Measurements from ENCODE around the gene MAGEA1.
"Not testable (repeated sequence)": the region's sequence is repeated elsewhere in the genome, so short reads cannot be mapped to it uniquely, and the experiment has no call there.

MAGEA1 gene, protein sequence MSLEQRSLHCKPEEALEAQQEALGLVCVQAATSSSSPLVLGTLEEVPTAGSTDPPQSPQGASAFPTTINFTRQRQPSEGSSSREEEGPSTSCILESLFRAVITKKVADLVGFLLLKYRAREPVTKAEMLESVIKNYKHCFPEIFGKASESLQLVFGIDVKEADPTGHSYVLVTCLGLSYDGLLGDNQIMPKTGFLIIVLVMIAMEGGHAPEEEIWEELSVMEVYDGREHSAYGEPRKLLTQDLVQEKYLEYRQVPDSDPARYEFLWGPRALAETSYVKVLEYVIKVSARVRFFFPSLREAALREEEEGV

DNA sequence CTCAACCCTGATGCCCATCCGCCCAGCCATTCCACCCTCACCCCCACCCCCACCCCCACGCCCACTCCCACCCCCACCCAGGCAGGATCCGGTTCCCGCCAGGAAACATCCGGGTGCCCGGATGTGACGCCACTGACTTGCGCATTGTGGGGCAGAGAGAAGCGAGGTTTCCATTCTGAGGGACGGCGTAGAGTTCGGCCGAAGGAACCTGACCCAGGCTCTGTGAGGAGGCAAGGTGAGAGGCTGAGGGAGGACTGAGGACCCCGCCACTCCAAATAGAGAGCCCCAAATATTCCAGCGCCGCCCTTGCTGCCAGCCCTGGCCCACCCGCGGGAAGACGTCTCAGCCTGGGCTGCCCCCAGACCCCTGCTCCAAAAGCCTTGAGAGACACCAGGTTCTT, at the start of gene MAGEA1:
MAGEA1 (plus strand) TSS at position 154 of the 400 bp plus-strand sequence. CDS start 3,106 bp downstream, outside the sequence.
- DNase-seq (ENCODE audit: low read depth, low spot score) = no peak

DNA sequence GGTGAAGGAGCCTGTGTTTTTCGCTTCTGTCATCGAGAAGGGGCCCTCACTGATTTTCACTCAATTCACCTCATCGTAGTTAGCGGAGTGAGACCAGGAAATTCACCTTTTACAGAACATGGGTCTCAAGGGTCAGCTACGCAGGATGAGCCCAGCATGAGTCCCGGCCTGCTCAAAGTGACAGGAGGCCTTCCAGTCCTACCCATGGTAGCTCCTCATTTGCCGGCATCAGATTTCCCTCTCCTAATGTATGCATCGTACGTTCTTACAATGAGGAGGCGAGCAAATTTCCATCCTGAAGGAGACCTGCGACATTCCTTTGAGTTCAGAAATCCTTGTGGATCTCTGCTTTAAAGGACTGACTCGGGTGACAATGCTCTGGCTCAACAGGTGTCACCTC, 46.2 kb upstream of the MAGEA1 start:
- DNase-seq (ENCODE audit: low read depth, low spot score) = not testable (repeated sequence)

DNA sequence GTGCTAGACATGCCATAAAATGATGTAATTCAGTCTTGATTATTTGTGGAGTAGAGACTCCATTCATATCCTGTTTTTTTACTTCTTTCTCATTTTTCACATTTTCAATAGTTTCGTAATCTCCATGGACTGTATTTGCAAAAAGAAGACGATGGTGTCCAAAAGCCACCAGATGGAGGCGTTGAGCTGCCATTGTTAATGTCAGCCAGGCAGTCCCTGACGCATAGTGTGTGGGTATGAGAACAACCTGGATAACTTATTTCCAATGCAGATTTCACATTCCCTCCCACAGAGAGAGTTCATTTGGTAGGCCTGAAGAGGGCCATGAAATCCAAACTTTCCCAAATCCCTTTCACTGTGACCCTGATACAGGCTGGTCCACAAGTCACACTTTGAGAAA, 40.0 kb upstream of the MAGEA1 start:
- DNase-seq (ENCODE audit: low read depth, low spot score) = not testable (repeated sequence)

DNA sequence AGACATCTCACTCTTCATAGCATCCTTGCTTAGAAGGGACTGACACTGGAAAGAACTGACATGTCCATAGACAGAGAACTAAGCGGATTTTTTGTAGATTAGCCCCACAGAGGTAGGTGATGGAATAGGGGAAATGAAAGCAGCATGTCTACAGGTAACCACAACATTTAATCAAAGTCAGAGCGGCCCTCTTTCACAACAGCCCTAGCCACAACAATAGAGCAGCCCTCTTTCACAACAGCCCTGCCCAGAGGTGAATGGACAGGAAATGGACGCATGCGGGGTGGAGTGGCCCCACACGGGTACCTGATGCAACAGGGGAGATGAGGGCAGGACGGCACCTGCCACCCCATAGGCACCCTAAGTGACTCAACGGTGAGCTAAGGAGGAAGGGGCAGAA, 32.8 kb upstream of the MAGEA1 start:
- DNase-seq (ENCODE audit: low read depth, low spot score) = not testable (repeated sequence)

DNA sequence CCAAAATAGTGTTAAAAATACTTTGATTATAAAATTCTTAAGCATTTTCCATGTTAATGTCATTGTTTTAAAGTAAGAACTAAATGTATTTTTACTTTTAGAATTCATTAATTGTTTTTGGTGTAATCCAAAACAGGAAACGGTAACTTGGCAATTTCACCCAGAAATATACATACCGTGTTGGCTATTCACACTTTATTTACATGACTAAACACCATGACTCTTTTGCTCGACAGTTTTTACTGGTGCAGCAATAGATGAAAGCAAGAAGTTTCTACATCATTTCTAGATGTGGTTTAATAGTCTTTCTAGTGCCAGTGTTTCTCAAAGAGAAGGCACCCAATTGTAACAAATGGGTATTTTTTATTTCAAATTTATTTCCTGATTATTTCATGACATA, 25.6 kb upstream of the MAGEA1 start:
- no peak for DNase-seq (ENCODE audit: low read depth, low spot score)

DNA sequence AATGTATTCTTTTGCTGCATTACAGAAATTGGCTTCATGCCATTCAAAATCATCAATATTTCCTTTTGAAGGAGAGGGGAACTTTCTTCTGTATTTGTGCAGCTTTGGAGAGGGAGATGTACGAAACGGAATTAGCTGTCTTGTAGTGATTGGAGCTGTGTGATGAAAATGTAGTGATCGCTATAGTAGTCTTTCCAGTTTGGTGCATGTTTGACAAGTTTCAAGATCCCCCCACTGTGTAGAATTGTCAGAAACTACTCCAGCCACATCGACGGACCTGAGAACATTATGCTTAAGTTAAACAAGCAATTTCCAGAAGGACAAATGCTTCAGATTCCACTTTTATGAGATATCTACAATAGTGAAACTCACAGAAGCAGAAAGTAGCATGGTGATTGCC, 21.6 kb upstream of the MAGEA1 start:
- DNase-seq (ENCODE audit: low read depth, low spot score) = no peak

DNA sequence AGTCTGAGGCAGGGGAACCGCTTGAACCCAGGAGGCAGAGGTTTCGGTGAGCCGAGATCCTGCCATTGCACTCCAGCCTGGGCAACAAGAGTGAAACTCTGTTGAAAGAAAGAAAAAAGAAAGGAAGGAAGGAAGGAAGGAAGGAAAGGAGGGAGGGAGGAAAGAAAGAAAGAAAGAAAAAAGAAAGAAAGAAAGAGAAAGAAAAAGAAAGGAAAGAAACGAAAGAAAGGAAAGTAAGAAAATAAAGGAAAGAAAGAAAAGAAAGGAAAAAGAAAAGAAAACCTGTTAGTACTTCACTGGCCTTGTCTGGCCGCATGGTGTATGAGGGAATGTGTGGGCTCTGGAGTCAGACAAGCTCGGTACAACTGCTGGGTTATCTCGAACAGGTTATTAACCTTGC, 20.8 kb upstream of the MAGEA1 start:
- DNase-seq (ENCODE audit: low read depth, low spot score) = no peak

DNA sequence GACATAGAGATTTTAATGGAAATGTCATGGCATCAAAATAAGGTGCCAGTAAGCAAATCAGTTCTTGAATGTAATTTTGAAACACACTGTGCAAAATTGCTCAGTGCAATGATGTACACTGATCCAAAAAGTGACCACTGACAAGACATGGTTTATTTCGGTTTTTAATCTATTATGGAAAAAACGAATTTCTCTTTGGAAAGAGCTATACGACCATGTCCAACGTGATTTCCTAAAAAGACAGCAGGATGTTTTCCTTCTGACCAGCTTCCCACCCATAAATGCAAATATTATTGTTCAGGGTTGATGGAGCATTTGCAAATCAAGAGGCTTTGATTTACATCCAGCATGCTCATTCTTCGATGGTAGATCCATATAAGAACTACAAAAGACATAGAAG, 17.1 kb upstream of the MAGEA1 start:
- no peak for DNase-seq (ENCODE audit: low read depth, low spot score)

DNA sequence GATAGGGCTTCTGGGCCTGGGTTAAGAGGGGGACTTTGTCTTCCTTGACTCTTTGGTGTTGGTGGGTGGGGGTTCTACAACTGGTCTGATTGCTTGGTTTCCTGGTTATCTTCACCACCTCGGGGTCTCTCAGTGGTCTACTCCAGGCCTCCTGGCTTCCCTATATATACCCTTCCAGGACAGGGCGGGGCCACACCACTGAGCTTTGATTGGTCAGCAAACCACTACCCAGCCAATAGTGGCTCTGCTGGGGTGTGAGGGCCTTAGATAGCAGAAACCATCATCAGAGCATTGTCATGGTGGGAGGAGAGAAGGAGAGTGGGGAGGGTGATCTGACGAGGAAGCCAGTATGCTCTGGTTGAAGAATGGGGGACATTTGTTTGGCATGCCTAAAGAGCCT, 14.4 kb upstream of the MAGEA1 start:
- no peak for DNase-seq (ENCODE audit: low read depth, low spot score)

DNA sequence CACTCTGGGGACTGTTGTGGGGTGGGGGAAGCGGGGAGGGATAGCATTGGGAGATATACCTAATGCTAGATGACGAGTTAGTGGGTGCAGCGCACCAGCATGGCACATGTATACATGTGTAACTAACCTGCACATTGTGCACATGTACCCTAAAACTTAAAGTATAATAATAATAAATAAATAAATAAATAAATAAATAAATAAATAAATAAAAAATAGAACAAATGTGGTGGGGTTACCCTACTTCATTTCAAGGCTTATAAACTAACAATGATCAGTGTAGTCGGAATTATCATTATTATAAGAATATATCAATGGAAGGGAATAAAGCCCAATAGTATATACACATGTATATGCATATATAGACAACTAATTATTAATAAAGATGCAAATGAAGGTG, 10.7 kb upstream of the MAGEA1 start:
- DNase-seq (ENCODE audit: low read depth, low spot score) = not testable (repeated sequence)

DNA sequence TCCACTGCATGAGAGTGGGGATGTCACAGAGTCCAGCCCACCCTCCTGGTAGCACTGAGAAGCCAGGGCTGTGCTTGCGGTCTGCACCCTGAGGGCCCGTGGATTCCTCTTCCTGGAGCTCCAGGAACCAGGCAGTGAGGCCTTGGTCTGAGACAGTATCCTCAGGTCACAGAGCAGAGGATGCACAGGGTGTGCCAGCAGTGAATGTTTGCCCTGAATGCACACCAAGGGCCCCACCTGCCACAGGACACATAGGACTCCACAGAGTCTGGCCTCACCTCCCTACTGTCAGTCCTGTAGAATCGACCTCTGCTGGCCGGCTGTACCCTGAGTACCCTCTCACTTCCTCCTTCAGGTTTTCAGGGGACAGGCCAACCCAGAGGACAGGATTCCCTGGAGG, 2.7 kb downstream of the MAGEA1 start:
- DNase-seq (ENCODE audit: low read depth, low spot score) = no peak

DNA sequence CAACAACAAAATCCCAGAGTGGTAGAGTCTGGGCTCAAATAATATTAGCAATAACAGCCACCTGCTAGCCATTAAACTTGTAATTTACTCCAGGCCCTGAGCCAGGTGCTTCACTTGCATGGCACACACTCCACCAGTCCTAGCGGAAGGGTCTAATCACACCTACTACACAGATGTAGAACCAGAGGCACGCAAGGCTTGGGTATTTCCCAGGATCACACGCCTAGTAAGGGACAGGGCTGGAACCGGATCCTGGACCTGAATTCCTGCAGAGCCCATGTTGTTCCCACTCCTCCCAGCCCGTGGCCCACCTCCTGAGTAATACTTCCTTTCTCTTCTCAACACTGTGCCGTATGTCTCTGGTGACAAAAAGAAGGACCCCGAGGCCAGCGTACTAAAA, 5.7 kb downstream of the MAGEA1 start:
- DNase-seq (ENCODE audit: low read depth, low spot score) = no peak

DNA sequence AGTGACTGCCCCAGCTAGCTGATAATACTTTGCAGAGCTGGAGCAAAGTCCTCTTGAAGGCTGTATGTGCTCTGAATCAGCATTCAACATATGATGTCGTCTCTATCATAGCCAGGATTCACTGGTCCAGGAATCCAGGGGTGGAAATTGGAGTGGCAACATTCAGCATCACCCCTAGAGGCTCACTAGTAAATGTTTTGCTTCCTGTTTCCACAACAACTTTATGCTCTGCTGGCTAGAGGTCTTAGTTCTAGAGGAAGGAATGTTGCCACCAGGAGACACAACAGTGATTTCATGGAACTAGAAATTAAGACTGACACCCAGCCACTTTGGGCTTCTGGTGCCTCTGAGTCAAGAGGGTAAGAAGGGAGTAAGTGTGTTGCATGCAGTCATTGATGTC, 11.3 kb downstream of the MAGEA1 start:
- no peak for DNase-seq (ENCODE audit: low read depth, low spot score)

DNA sequence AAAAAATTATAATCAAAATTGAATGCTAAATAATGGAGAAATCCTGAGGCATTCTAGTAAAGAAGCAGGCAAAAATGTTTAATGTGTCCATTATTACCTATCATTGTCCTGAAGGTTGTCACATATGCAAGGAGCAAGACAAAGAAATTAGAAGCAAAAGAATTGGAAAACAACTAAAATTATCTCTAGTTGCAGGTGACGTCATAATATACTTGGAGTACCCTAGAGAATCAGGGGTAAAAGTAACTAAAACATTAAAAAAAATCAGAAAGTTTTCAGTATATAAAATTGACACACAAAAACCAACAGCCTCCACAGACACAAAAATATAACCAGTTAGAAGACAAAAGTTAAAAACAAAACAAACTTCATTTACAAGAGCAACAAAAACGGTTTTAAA, 21.4 kb downstream of the MAGEA1 start:
- no peak for DNase-seq (ENCODE audit: low read depth, low spot score)

DNA sequence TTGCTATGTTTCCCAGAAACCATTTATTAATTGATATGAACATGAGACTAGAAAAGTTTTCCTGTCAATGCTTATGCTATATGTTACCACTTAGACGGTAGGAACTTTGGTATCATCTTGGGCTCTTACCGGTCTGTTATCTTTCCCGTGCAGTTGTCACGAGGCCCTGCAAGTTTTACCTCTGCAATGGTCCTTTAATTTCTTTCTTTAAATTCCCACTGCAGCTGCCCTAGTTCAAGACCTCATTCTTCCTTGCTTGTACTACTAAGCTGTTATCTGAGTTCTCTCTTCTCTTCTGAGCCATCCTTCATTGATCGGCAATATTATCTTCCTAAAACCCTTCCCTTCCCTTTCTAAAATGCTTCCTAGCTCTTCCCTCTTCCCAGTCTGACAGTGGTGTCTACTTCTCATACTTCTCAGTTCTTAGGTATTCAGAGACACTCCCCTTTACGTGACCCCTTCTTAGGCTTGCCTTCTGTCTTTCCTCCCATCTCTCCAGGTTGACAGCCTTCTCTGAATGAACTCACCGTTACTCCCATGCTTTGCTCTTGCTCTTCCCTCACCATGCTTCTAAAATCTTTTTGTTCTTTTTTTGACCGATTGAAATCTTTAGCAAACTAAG, 27.5 kb downstream of the MAGEA1 start:
- DNase-seq (ENCODE audit: low read depth, low spot score) = no peak

DNA sequence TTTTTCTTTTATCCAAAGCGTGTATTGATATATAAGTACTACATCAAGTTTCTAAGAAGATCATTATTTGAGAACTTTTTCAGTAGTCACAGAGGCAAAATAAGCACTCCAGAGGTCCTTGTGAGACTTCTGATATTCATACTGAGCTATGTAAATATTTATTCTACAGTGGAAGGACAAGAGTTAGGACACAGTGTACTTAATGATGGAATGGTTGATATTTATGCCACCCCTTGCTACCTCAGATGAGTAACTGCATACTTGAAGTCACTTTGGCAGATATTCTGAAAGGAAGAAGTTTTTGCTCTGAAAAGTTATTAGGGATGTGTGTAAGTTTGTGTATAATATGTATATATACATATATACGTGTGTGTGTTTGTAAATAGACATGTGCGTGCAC, 30.3 kb downstream of the MAGEA1 start:
- DNase-seq (ENCODE audit: low read depth, low spot score) = no peak

DNA sequence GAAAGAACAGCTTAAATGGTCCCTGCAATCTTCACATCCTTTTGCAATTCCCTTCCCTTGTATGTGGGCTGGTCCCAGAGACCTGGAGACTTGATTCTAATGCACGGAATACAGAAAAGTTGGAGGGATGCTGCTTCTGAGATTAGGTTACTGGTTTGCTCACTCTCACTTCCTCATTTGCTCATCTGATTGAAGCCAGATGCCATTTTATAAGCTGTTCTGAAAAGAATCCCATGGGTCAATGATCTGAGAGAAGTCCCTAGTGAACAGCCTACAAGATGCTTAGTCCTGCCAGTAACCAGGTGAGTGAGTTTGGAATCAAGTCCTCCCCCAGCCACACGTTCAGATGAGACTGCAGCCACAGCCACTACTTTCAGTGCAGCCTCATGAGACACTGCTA, 35.9 kb downstream of the MAGEA1 start:
- no peak for DNase-seq (ENCODE audit: low read depth, low spot score)

DNA sequence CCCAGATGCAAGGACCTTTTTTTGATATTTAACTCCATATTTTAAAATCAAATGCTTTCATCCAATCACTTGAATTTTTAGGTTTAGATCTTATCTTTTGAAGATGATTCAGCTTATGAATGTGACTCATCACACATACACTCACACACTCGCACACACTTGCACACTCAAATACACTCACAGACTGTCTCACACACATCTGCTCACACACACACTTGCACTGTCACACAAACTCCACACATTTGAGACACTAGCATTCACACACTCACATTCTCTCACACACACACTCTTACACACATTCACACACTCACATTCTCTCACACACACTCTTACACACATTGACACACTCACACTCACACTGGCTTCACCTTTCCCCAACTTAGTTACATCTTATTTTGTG, 37.8 kb downstream of the MAGEA1 start:
- no peak for DNase-seq (ENCODE audit: low read depth, low spot score)

DNA sequence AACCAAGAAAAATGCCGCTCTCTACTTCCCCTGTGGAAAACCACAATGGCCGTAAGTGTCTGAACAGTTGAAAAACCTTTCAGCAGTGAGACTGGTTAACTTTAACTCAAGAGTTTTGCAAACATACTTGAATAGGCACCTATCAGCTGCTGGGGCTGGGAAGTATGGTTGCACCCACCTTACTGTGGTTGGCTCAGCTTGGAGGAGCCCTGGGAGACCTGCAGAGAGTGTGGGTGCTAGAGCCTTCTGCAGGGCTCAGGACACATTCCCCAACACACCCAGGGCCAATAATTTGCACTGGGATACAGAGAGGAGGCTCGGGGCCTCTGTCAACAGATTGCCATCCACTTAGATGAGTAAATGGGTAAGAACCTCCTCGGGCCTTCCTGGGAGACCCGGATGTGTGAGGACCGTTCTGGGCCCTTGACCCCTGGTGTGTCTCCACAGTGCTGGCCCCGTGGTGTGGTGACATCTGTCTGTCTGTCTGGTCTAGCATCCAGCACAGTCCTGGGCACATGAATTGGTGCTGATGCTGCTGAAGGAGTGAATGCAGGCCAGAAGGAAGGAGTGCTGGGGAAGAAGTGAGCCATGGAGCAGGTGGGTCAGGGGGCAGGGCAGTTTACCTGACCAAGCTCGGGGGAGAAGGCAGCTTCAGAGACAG, 46.5 kb downstream of the MAGEA1 start:
- DNase-seq (ENCODE audit: low read depth, low spot score) = no peak

DNA sequence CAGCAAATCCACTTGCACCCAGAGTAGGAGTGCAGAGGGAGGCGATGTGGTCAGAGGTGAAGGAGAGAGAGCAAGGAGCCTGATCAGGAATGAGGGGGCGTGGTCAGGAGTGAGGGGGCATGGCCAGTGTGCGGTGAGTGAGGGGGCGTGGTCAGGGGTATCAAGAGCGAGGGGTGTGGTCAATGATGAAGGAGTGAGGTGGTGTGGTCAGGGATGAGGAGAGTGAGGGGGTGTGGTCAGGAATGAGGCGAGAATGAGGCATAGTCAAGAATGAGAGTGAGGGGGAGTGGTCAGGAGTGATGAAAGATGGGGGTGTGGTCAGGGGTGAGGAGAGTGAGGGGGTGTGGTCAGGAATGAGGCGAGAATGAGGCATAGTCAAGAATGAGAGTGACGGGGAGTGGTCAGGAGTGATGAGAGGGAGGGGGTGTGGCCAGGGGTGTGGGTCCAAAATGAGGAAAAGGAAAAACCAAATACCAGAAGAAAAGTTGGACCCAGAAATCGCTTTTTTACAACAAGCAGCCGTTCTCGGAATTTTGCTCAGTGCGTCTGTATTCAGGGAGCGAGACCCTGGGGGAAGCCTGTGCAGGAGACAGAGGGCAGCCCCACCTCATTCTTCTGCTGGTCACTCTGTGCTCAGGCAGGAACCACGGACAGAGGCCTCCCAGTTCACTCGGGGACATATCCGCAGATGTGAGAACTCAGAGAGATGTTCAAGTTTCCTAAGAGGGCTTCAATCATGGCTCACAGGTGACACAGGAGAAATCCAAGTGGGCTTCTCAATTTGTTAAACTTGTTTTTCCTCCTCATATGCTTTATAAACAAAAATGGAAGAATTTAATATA, 47.5 kb downstream of the MAGEA1 start:
- DNase-seq (ENCODE audit: low read depth, low spot score) = no peak
